CD8-positive, alpha-beta memory T cell (primary cell): Measurements from ENCODE around the gene GBP3. TPM values are rescaled to one million over a fixed set of nuclear protein-coding genes. Genes with fewer than 3 reads are reported as not detected.
"Not testable (repeated sequence)": the region's sequence is repeated elsewhere in the genome, so short reads cannot be mapped to it uniquely, and the experiment has no call there.

ENCODE experiments used
- CTCF ChIA-PET: fragments of 350-600 bp; sonication (Branson Sonifier 250); formaldehyde crosslinking; loops from one replicate; lab custom pipeline; 2021; ENCODE audit warnings: antibody characterized with exemption; lab: Charles Lee
- POLR2A ChIA-PET: fragments of 350-600 bp; sonication (Branson Sonifier 250); formaldehyde crosslinking; loops from one replicate; lab custom pipeline; 2021; ENCODE audit warnings: antibody characterized with exemption; lab: Charles Lee
- DNase-seq, 5 donors: peaks; one replicate each; pipeline versions ENCODE4 v3.0.0 to v3.0.0-alpha.2; 2020 to 2022; ENCODE audit warnings: mixed read lengths in 1 of 5
- H3K27ac ChIP-seq: one replicate; pipeline ENCODE4 v1.7.0; 2013; ENCODE audit warnings: low read depth, mild to moderate bottlenecking, low read length, moderate library complexity
- H3K27me3 ChIP-seq: 2 replicates; pipeline ENCODE4 v1.7.0; 2013; ENCODE audit warnings: low read length, mild to moderate bottlenecking; ENCODE audit not compliant: insufficient read depth, poor library complexity, severe bottlenecking
- H3K36me3 ChIP-seq: 2 replicates; pipeline ENCODE4 v1.7.0; 2013; ENCODE audit warnings: mild to moderate bottlenecking, low read length, moderate library complexity; ENCODE audit not compliant: insufficient read depth
- H3K4me1 ChIP-seq: 2 replicates; pipeline ENCODE4 v1.7.0; 2013; ENCODE audit warnings: mild to moderate bottlenecking, low read length, moderate library complexity; ENCODE audit not compliant: insufficient read depth
- H3K4me3 ChIP-seq: 2 replicates; pipeline ENCODE4 v1.7.0; 2013; ENCODE audit warnings: mild to moderate bottlenecking, low read length
- H3K9me3 ChIP-seq: 2 replicates; pipeline ENCODE4 v1.7.0; 2013; ENCODE audit warnings: mild to moderate bottlenecking, low read length
- H3K27ac Mint-ChIP-seq, 8 donors: one replicate each; pipeline ENCODE4 v1.8.0; 2020 to 2021; ENCODE audit warnings: mixed read lengths in 8 of 8, mild to moderate bottlenecking in 6 of 8, inconsistent platforms in 3 of 8, moderate library complexity in 3 of 8
- H3K27me3 Mint-ChIP-seq, 2 donors: one replicate each; pipeline ENCODE4 v1.8.0; 2020 to 2021; ENCODE audit warnings: mixed read lengths in 2 of 2, mild to moderate bottlenecking in 1 of 2, moderate library complexity in 1 of 2
- H3K36me3 Mint-ChIP-seq, 3 donors: one replicate each; pipeline ENCODE4 v1.8.0; 2020 to 2021; ENCODE audit warnings: mixed read lengths in 3 of 3, inconsistent platforms in 1 of 3, mild to moderate bottlenecking in 1 of 3
- H3K4me1 Mint-ChIP-seq, 3 donors: one replicate each; pipeline ENCODE4 v1.8.0; 2020 to 2021; ENCODE audit warnings: mixed read lengths in 3 of 3, inconsistent platforms in 1 of 3, mild to moderate bottlenecking in 1 of 3
- H3K4me3 Mint-ChIP-seq, 7 donors: one replicate each; pipeline ENCODE4 v1.8.0; 2020 to 2021; ENCODE audit warnings: mixed read lengths in 7 of 7, mild to moderate bottlenecking in 6 of 7, moderate library complexity in 4 of 7, inconsistent platforms in 2 of 7
- H3K9me3 Mint-ChIP-seq, 5 donors: one replicate each; pipeline ENCODE4 v1.8.0; 2020 to 2022; ENCODE audit warnings: mixed read lengths in 5 of 5, mild to moderate bottlenecking in 3 of 5, moderate library complexity in 2 of 5, inconsistent platforms in 1 of 5
- polyA plus RNA-seq: library from polyadenylated mRNA; unstranded; fragments of 300-500 nt; fragmentation: Illumina TruSeq; gene quantifications from one replicate; pipeline ENCODE4 v1.2.3, GENCODE V29; 2021
- total RNA-seq, 2 experiments: library from RNA; stranded (reverse); gene quantifications; one replicate each; pipeline ENCODE4 v1.2.3, GENCODE V29; 2021

The GBP3 gene
- total and polyA plus RNA-seq, 3 experiments from 2014 or later, result 8.4 to 16.8 (median 12.1) TPM

DNA sequence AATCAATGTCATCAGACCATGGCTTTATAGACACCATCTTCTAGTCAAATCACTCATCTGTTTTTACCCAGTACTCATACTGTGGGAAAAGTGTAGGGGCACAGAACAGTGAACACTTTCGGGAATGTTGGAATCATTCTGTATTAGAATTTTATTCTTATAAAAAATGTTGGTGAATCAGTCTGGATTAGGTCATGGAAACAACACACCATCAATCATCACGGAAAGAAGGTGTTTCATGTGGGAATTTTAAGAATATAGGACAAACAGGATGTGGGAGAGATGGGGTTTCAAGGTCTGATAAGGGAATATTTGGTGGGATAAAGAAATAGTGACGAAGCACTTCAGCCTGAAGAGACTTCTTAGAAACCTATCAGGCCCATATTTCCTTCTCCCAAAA is 25.1 kb upstream of the GBP3 start:
- Mint-ChIP-seq H3K27ac (peak overlapping the region in 2 of 8 donors; percentile 54 to 68), H3K27me3 (no peaks in the 10 kb centered on the region), H3K9me3 (peaks cover 0 to 2% (median 0%) of the 10 kb centered on the region in 5 donors), H3K4me1 (peaks cover 0 to 8% (median 0%) of the 10 kb centered on the region in 3 donors), H3K36me3 (peaks cover 3 to 50% (median 11%) of the 10 kb centered on the region in 3 donors), H3K4me3 (no peak overlapping the region)
- DNase-seq, result no peak
- H3K9me3 ChIP-seq, result no peaks in the 10 kb centered on the region
- ChIA-PET POLR2A (no interaction called here), CTCF (interaction anchor here (2.7 kb wide), 1 partner anchor 26 kb away, joined by 9 read pairs; no protein-coding TSS in a partner anchor)
- H3K4me3 ChIP-seq, result no peak overlapping the region
- H3K27ac ChIP-seq, result no peak overlapping the region
- no peaks in the 10 kb centered on the region for H3K36me3 ChIP-seq
- H3K4me1 ChIP-seq, result no peaks in the 10 kb centered on the region
- H3K27me3 ChIP-seq, result no peaks in the 10 kb centered on the region

DNA sequence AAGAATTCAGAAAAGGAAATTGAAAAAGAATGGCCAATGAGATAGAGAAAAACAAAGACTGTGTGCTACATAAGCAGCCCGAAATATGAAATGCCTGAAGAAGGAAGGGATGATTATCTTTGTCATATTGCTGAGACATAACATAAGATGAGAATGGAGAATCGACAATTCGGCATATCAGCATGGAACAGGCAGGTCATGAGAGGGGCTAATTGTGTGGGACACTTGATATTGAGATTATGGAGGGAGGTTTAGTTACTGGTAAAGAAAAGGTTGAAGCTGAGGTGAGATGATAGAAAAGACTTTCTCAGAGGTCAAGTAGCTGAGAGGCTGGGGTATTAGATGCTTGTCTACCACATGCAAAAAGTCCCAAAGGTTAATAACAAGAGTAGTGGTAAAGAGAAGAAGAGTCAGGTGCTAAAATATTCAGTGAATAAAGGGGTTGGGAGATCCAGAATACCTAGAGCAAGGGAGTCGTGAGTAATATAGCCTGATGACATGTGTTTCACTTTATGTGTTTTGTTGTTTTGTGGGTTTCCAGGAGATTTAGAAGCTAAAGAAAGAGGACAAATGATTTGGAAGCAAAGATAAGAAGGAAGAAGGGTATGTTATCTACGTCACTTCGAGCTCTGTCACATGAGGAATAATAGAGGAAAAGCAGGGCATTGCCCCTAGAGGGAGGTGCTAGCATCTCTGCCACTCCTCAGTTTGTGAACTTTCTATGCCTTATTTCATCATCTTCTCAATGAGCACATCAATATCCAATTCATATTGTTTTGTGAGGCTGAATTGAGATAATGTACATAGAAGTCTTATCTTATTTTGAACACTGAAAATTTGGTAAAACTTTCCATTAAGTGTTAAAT is 23.9 kb upstream of the GBP3 start:
- H3K27ac ChIP-seq, H3K4me1 Mint-ChIP-seq, H3K36me3 ChIP-seq, DNase-seq, H3K4me3 ChIP-seq, H3K4me1 ChIP-seq, H3K27ac Mint-ChIP-seq, H3K27me3 Mint-ChIP-seq, POLR2A ChIA-PET, H3K9me3 ChIP-seq, H3K9me3 Mint-ChIP-seq, H3K27me3 ChIP-seq: not testable (repeated sequence)
- H3K4me3 Mint-ChIP-seq, result peak overlapping the region in 1 of 7 donors; percentile 1
- CTCF ChIA-PET, result interaction anchor here (0.9 to 2.7 kb wide), 5 partner anchors 12 to 310 kb away, joined by 3 to 9 read pairs (median 3); partner anchors contain the start of gene GBP1
- peaks cover 6 to 41% (median 10%) of the 10 kb centered on the region in 3 donors for H3K36me3 Mint-ChIP-seq

DNA sequence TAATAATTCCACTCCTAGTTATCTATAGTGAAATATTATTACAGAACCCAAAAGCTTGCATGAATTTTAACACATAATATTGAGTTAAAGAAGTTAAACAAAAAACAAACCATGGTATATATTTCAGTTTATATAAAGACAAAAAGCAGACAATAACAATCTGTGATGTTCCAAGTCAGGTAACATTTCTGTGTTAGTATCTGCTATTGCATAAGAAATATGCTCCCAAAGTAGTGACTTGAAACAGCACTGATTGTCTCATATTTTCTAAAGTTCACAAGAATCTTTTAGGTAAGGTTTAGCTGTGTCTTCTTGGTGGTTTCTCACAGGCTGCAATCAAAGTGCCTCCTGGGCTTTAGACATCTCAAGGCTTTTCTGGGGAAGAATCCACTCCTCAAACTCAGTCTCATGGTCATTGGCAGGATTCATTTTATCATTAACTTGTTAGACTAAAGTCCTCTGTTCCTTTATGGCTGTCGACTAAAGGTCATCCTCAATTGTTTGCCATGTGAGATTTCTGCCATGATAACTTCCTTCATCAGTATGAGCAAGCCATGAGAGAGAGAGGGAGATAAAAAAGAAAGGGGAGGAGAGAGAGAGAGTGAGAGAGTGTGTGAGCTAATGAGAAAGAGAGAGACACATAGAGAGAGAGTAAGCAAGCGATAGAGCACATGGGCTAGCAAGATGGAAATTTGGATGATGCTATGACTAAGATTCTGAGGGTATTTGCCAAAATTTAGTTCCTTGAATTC is 22.5 kb upstream of the GBP3 start:
- ChIA-PET POLR2A (no interaction called here), CTCF (interaction anchor here (0.9 to 2.6 kb wide), 2 partner anchors 11 to 20 kb away, joined by 3 to 7 read pairs; partner anchors contain the start of gene GBP1)
- Mint-ChIP-seq H3K36me3 (peaks cover 8 to 30% (median 8%) of the 10 kb centered on the region in 3 donors), H3K4me3 (no peak overlapping the region), H3K9me3 (peaks cover 0 to 6% (median 3%) of the 10 kb centered on the region in 5 donors), H3K27me3 (peaks cover 0 to 3% of the 10 kb centered on the region in 2 donors), H3K27ac (no peak overlapping the region), H3K4me1 (peaks cover 13 to 23% (median 19%) of the 10 kb centered on the region in 3 donors)
- DNase-seq, result no peak
- no peaks in the 10 kb centered on the region for H3K4me1 ChIP-seq
- H3K36me3 ChIP-seq, result no peaks in the 10 kb centered on the region
- H3K9me3 ChIP-seq, result no peaks in the 10 kb centered on the region
- no peak overlapping the region for H3K27ac ChIP-seq
- no peak overlapping the region for H3K4me3 ChIP-seq
- H3K27me3 ChIP-seq, result no peaks in the 10 kb centered on the region

DNA sequence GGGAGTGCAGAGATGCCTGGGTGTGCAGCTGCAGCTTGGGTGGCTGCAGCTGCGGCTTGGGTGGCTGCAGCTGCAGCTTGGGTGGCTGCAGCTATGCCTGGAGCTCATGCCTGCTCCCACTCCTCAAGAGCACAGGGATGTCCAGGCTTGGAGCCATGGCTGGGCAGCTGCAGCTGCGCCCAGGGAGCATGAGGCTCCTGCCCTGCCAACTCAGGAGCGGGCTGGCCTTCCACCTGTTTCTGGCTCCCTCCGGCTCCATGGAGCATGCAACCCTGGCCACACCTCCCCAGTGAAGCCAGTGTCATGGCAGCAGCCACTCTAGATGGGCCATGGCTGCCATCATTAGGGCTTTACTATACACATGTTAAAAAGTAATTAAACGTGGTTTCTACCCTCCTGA is 21.3 kb upstream of the GBP3 start:
- Mint-ChIP-seq H3K9me3 (peaks cover 0 to 6% (median 3%) of the 10 kb centered on the region in 5 donors), H3K27me3 (peaks cover 0 to 3% of the 10 kb centered on the region in 2 donors), H3K36me3 (peaks cover 9 to 20% (median 20%) of the 10 kb centered on the region in 3 donors), H3K4me3 (no peak overlapping the region), H3K4me1 (peaks cover 19 to 35% (median 27%) of the 10 kb centered on the region in 3 donors), H3K27ac (no peak overlapping the region)
- Histone ChIP-seq H3K27me3 (no peaks in the 10 kb centered on the region), H3K27ac (no peak overlapping the region), H3K36me3 (no peaks in the 10 kb centered on the region), H3K9me3 (no peaks in the 10 kb centered on the region), H3K4me3 (no peak overlapping the region), H3K4me1 (no peaks in the 10 kb centered on the region)
- CTCF ChIA-PET, result no interaction called here
- POLR2A ChIA-PET, result no interaction called here
- DNase-seq, result no peak

DNA sequence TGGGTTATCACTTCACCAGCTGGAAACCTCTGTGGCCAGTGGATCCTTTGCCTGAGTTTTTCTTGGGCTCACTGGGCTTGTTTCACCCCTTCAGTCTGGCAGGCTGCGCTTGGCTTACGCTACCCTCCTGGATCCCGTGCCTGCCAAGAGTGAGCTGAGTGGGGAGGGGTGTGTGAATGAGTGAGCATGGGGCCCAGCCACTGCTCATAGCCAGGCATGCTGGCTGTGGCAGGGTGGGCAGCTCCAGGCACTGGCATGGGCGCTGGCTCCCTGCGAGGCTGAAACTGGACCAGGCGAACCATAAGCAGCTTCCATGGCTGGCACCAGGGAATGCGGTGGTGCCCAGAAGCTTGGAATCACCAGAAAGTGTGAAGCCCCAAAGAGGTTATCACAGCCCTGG is 19.8 kb upstream of the GBP3 start:
- Histone ChIP-seq H3K27me3 (no peaks in the 10 kb centered on the region), H3K9me3 (no peaks in the 10 kb centered on the region), H3K4me1 (no peaks in the 10 kb centered on the region), H3K4me3 (no peak overlapping the region), H3K27ac (no peak overlapping the region), H3K36me3 (no peaks in the 10 kb centered on the region)
- Mint-ChIP-seq H3K27ac (peak overlapping the region in 1 of 8 donors; percentile 31), H3K9me3 (peaks cover 0 to 6% (median 3%) of the 10 kb centered on the region in 5 donors), H3K36me3 (peaks cover 6 to 32% (median 7%) of the 10 kb centered on the region in 3 donors), H3K4me1 (peaks cover 24 to 30% (median 29%) of the 10 kb centered on the region in 3 donors), H3K27me3 (peaks cover 0 to 3% of the 10 kb centered on the region in 2 donors), H3K4me3 (no peak overlapping the region)
- ChIA-PET CTCF (interaction anchor here (1.4 to 2.0 kb wide), 2 partner anchors 21 to 316 kb away, joined by 3 to 5 read pairs; no protein-coding TSS in a partner anchor), POLR2A (no interaction called here)
- DNase-seq, result no peak

DNA sequence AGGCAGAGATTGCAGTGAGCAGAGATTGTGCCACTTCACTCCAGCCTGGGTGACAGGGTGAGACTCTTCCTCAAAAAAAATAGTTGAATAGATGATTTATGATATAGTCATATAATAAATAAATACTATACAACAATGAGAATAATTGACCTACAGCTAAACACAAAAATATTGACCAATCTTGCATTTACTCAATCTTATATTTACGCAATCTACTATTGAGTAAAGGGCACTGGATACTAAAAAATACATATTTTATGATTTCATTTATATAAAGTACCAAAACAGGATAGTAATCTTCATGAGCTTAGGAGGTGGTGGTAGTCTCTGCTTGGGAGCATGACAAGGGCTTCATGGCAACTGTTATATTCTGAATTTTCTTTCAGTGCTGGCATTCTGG is 19.1 kb upstream of the GBP3 start:
- no peaks in the 10 kb centered on the region for H3K27me3 ChIP-seq
- H3K4me3 Mint-ChIP-seq, result peak overlapping the region in 3 of 7 donors; percentile 1 to 33 (median 32)
- H3K4me3 ChIP-seq, result no peak overlapping the region
- H3K27ac ChIP-seq, result no peak overlapping the region
- H3K4me1 ChIP-seq, result no peaks in the 10 kb centered on the region
- H3K36me3 Mint-ChIP-seq, result peaks cover 6 to 32% (median 7%) of the 10 kb centered on the region in 3 donors
- H3K9me3 Mint-ChIP-seq, result peaks cover 0 to 6% (median 3%) of the 10 kb centered on the region in 5 donors
- H3K4me1 Mint-ChIP-seq, result peaks cover 24 to 33% (median 28%) of the 10 kb centered on the region in 3 donors
- ChIA-PET POLR2A (no interaction called here), CTCF (interaction anchor here (0.9 to 2.0 kb wide), 3 partner anchors 9 to 317 kb away, joined by 3 to 5 read pairs (median 3); no protein-coding TSS in a partner anchor)
- no peaks in the 10 kb centered on the region for H3K9me3 ChIP-seq
- H3K27ac Mint-ChIP-seq, result peak overlapping the region in 1 of 8 donors; percentile 19
- no peaks in the 10 kb centered on the region for H3K36me3 ChIP-seq
- H3K27me3 Mint-ChIP-seq, result peaks cover 0 to 3% of the 10 kb centered on the region in 2 donors
- no peak for DNase-seq

DNA sequence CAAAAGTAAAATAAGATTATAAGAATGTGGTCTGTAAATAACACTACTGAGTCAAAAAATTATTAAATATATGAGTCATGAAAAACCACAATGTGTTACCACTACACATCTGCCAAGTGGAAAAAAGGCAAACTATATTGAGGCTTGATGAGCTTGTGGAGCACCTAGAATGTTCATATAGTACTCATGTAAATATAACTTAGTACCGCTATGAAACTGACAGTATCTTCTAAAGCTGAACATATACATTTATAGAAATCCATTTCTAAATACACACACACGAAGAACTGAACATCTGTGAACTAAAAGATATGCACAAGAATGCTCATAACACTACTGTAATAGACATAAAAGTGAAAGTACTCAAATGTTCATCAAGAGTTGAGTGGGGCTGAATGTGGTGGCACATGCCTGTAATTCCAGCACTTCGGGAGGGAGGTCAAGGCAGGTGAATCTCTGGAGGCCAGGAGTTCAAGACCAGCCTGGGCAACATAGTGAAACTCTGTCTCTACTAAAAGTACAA is 18.5 kb upstream of the GBP3 start:
- Mint-ChIP-seq H3K27ac (peak overlapping the region in 4 of 8 donors; percentile 19 to 59 (median 26)), H3K9me3 (peaks cover 0 to 6% (median 3%) of the 10 kb centered on the region in 5 donors), H3K4me1 (peaks cover 24 to 33% (median 28%) of the 10 kb centered on the region in 3 donors), H3K27me3 (peaks cover 0 to 3% of the 10 kb centered on the region in 2 donors), H3K4me3 (peak overlapping the region in 3 of 7 donors; percentile 1 to 33 (median 32)), H3K36me3 (peaks cover 6 to 32% (median 7%) of the 10 kb centered on the region in 3 donors)
- Histone ChIP-seq H3K4me1 (no peaks in the 10 kb centered on the region), H3K9me3 (no peaks in the 10 kb centered on the region), H3K4me3 (no peak overlapping the region), H3K36me3 (no peaks in the 10 kb centered on the region), H3K27ac (no peak overlapping the region), H3K27me3 (no peaks in the 10 kb centered on the region)
- CTCF ChIA-PET, result interaction anchor here (0.9 to 2.0 kb wide), 2 partner anchors 10 to 19 kb away, joined by 3 to 5 read pairs; no protein-coding TSS in a partner anchor
- no peak for DNase-seq
- POLR2A ChIA-PET, result no interaction called here
